ENCODE measurements around the gene TATDN2.

DNA sequence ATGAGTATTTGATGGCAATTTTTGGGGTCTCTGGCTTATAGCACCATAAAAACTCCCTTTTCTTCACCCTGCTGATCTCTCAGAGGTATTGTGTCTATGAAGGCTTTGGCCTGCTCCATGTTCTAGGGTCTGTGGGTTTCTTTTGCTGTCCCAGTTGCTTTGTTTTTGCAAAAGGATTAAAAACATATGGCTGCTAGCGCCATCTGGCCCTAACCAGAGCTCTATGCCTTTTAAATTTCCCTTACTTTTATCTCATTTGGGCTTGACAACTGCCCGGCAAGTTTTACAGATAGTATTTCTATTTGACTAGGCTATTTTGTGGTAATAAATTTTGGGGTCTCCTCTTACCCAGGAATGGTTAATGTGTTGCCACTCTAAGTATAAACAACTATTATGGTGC, 50.9 kb downstream of the TATDN2 start:
- no peak for TF ChIP-seq POLR2A (IDR thresholded peaks at IDR 0.05; ENCODE audit: extremely low read depth, insufficient read length)
- TF ChIP-seq CTCF (IDR thresholded peaks at IDR 0.05; ENCODE audit: low read depth, low read length), result no peak
- TF ChIP-seq MYC (IDR thresholded peaks at IDR 0.05; ENCODE audit: low read depth, low read length), result no peak

All from NB4 (cell line).